Prostate gland (tissue), 2 donors: ENCODE measurements around the gene RANBP1. TPM values are rescaled to one million over a fixed set of nuclear protein-coding genes. Genes with fewer than 3 reads are reported as not detected.

ENCODE experiments used
- DNase-seq: peaks from one replicate; pipeline ENCODE4 v3.0.0-alpha.2; 2019; ENCODE audit warnings: low spot score
- H3K27ac ChIP-seq, 2 donors: fragments of 200-600 bp; sonication (generic); 2 replicates each; pipeline ENCODE4 v1.5.1; 2017 to 2019
- H3K27me3 ChIP-seq: fragments of 200-600 bp; sonication (generic); replicated peaks from 2 replicates; pipeline ENCODE4 v1.5.1; 2019; ENCODE audit not compliant: insufficient read depth
- H3K36me3 ChIP-seq, 2 donors: fragments of 200-600 bp; sonication (generic); 1 replicate in 1 of 2; 2 replicates in 1 of 2; pipeline versions ENCODE4 v1.5.1 to v1.8.1; 2017 to 2019
- H3K4me1 ChIP-seq: fragments of 200-600 bp; sonication (generic); replicated peaks from 2 replicates; pipeline ENCODE4 v1.5.1; 2019
- H3K4me3 ChIP-seq, 2 donors: fragments of 200-600 bp; sonication (generic); 2 replicates each; pipeline ENCODE4 v1.5.1; 2017 to 2019
- H3K9me3 ChIP-seq: fragments of 200-600 bp; sonication (generic); 2 replicates; pipeline ENCODE4 v1.5.1; 2017
- POLR2A ChIP-seq: fragments of 450-650 bp; IDR thresholded peaks from one replicate; pipeline ENCODE4 v1.6.1; 2016; ENCODE audit warnings: antibody characterized with exemption, mild to moderate bottlenecking
- POLR2AphosphoS5 ChIP-seq: sonication (generic); formaldehyde crosslinking; IDR thresholded peaks from one replicate; pipeline ENCODE4 v1.6.1; 2017; ENCODE audit warnings: antibody characterized with exemption
- WGBS: methylation state at CpG from one replicate; pipeline ENCODE4 v1.1.5; 2018; 5-methylcytosine and 5-hydroxymethylcytosine counted together
- intact Hi-C: fragments of 100-400 bp; cut with DNase I; formaldehyde crosslinking; loops from one replicate; pipeline ENCODE4 v1.14.2; 2022
- total RNA-seq, 2 donors: library from RNA; depleted of rRNA; stranded (reverse); fragments of >200 nt; gene quantifications; one replicate each; pipeline ENCODE4 v1.1.0, GENCODE V29; 2016
- TF ChIP-seq, protein P1 (sequence below), 4 experiments: fragments of 200-600 bp in 2 of 4; fragments of 450-650 bp in 2 of 4; sonication (generic) in 2 of 4; IDR thresholded peaks; 1 replicate in 3 of 4; 2 replicates in 1 of 4; pipeline ENCODE4 v1.5.1; 2016 to 2019; ENCODE audit warnings: antibody characterized with exemption in 4 of 4, mild to moderate bottlenecking in 2 of 4, moderate library complexity in 2 of 4

RANBP1 gene
- total RNA-seq, 2 donors from 2014 or later = 108 to 204 TPM

DNA sequence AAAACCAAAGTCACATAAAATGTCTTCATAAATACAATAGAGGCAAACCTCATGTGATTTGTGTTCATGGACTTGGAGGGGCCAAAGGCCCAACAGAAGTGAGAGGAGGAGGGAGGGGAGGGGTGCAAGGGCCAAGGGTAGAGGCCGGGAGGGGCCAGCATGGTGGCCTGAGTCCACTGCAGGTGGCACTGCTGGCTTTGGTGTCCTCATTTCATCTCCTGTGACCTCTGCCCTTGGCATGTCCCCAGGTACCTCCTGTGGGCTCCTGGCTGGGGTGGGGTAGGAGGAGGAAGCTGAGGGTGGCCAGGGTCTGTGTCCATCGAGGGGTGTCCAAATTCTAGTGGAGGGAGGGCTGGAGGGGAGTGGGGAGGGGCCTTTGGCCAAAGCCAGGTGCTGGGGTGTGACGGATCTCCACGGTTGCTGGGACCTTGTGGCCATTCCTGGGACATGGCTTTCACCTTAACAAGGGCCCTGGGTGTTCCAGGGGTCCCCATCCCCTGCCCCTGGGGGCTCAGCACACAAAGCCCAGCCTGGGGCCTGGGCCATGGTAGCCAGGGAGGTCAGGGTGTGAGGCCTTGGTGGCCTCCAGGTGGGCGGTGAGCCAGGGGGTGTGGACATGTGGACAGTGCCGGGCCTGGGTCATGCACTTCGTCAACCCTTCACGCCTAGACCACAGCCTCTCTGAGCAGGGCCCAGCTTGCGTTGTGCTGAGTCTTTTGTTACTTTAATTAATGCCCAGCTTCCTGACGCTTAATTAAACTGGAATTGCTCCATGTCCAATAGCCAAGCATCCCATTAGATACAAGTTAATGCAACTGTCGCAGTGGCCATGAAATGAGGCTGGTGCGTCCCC lies 55.6 kb downstream of the RANBP1 start:
- Histone ChIP-seq H3K4me3 (no peak overlapping the region), H3K4me1 (no peaks in the 10 kb centered on the region), H3K36me3 (no peaks in the 10 kb centered on the region), H3K27me3 (no peaks in the 10 kb centered on the region), H3K9me3 (no peaks in the 10 kb centered on the region), H3K27ac (no peak overlapping the region)
- no peak for DNase-seq
- intact Hi-C loops = no loop called here
- no peak for TF ChIP-seq POLR2A
- TF ChIP-seq, protein P1, sequence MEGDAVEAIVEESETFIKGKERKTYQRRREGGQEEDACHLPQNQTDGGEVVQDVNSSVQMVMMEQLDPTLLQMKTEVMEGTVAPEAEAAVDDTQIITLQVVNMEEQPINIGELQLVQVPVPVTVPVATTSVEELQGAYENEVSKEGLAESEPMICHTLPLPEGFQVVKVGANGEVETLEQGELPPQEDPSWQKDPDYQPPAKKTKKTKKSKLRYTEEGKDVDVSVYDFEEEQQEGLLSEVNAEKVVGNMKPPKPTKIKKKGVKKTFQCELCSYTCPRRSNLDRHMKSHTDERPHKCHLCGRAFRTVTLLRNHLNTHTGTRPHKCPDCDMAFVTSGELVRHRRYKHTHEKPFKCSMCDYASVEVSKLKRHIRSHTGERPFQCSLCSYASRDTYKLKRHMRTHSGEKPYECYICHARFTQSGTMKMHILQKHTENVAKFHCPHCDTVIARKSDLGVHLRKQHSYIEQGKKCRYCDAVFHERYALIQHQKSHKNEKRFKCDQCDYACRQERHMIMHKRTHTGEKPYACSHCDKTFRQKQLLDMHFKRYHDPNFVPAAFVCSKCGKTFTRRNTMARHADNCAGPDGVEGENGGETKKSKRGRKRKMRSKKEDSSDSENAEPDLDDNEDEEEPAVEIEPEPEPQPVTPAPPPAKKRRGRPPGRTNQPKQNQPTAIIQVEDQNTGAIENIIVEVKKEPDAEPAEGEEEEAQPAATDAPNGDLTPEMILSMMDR (IDR thresholded peaks at IDR 0.05) = no peak
- no peak for TF ChIP-seq POLR2AphosphoS5
- 88% methylated on average over 12 of the region's 12 CpGs for WGBS

DNA sequence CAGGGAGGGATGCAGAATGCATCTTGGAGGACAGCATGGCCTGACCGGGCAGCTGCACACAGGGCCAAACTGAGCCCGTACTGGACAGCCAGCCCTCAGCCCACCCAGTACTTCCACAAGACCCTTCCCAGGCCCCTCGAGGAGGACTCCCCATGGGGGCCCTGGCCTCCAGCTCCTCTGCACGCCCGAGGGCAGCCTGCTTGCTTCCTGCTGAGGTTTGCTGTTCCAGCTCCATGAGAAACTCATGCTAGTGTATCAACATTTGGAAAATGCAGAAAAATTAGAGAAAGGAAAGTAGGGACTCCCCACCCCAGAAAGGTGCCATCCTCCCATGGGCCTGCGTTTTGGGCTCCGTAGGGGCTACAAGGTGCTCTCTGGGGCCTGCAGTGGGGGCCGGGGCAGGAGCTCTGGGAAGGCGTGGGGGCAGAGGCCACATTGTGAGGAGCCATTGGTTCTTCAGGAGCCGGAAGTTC lies 56.3 kb downstream of the RANBP1 start:
- WGBS = 96% methylated on average over 10 of the region's 10 CpGs
- H3K27me3 ChIP-seq = no peaks in the 10 kb centered on the region
- DNase-seq = no peak
- TF ChIP-seq, protein P1 (IDR thresholded peaks at IDR 0.05) = no peak
- TF ChIP-seq POLR2AphosphoS5 (no peak), POLR2A (no peak)
- intact Hi-C loops = no loop called here
- no peaks in the 10 kb centered on the region for H3K36me3 ChIP-seq
- H3K4me1 ChIP-seq = no peaks in the 10 kb centered on the region
- no peaks in the 10 kb centered on the region for H3K9me3 ChIP-seq
- no peak overlapping the region for H3K27ac ChIP-seq
- no peak overlapping the region for H3K4me3 ChIP-seq

DNA sequence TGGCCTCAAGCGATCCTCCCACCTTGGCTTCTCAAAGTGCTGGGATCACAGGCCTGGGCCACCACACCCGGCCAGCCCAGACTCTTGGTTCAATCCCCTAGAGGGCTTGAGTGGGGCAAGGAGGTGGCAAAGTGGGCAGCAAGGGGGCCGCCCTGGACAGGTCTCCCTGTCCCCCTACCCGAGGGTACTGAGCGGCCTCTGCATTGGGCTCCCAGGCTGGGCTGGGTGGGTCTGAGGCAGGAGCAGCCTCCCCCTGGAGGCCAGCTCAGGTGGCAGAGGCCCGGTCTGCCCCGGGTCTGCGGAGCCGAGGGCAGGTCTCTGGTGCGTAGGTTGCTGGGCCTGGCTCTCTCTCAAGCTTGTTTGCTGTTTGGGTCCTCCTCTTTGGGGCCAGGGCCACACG lies 57.3 kb downstream of the RANBP1 start:
- WGBS = 83% methylated on average over 9 of the region's 11 CpGs
- Histone ChIP-seq H3K36me3 (no peaks in the 10 kb centered on the region), H3K27me3 (no peaks in the 10 kb centered on the region), H3K27ac (no peak overlapping the region), H3K9me3 (no peaks in the 10 kb centered on the region), H3K4me1 (no peaks in the 10 kb centered on the region), H3K4me3 (no peak overlapping the region)
- intact Hi-C loops = no loop called here
- TF ChIP-seq, protein P1 (IDR thresholded peaks at IDR 0.05) = no peak
- TF ChIP-seq POLR2AphosphoS5 (no peak), POLR2A (no peak)
- no peak for DNase-seq

DNA sequence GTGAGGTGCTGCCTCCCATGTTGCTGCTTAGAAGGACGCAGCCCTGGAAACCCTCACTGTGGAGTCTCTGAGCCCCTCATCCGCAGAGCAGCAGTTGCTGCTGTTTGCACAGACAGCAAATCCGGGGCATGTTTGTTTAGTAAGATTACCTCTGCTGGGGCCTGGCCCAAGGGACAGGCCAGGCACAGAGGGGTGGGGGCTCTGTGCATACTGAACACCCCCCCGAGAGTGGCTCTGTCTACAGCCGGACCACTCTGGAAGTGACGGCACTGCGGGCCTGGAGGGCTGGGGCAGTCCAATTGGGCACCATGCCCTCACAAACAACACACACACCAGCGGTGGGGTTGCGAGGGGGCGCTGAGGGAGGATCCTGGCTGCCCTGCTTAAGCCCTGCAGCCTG lies 57.9 kb downstream of the RANBP1 start:
- Histone ChIP-seq H3K4me3 (no peak overlapping the region), H3K4me1 (no peaks in the 10 kb centered on the region), H3K27ac (no peak overlapping the region), H3K27me3 (no peaks in the 10 kb centered on the region), H3K36me3 (no peaks in the 10 kb centered on the region), H3K9me3 (no peaks in the 10 kb centered on the region)
- intact Hi-C loops = no loop called here
- 58% methylated on average over 10 of the region's 10 CpGs for WGBS
- DNase-seq = no peak
- TF ChIP-seq POLR2AphosphoS5 = no peak
- TF ChIP-seq POLR2A = no peak
- TF ChIP-seq, protein P1 (IDR thresholded peaks at IDR 0.05) = no peak
